Peyer's patch (tissue), 4 donors: ENCODE data around the gene PARP15. TPM values are rescaled to one million over a fixed set of nuclear protein-coding genes. Genes with fewer than 3 reads are reported as not detected.

ENCODE experiments used
- DNase-seq, 3 donors: peaks; one replicate each; pipeline ENCODE4 v3.0.0-alpha.2; 2017 to 2019
- H3K27ac ChIP-seq, 4 donors: fragments of 200-600 bp; sonication (generic); one replicate each; pipeline ENCODE4 v1.5.1; 2016 to 2019
- H3K27me3 ChIP-seq, 2 donors: fragments of 200-600 bp; sonication (generic); one replicate each; pipeline ENCODE4 v1.5.1; 2019
- H3K36me3 ChIP-seq, 3 donors: fragments of 200-600 bp; sonication (generic); one replicate each; pipeline ENCODE4 v1.5.1; 2016 to 2019
- H3K4me1 ChIP-seq, 4 donors: fragments of 200-600 bp; sonication (generic); one replicate each; pipeline ENCODE4 v1.5.1; 2016 to 2019
- H3K4me3 ChIP-seq, 4 donors: fragments of 200-600 bp; sonication (generic); 1 replicate in 3 of 4; 2 replicates in 1 of 4; pipeline ENCODE4 v1.5.1; 2016 to 2019; ENCODE audit warnings: mild to moderate bottlenecking in 1 of 4
- H3K9me3 ChIP-seq, 4 donors: fragments of 200-600 bp; sonication (generic); one replicate each; pipeline ENCODE4 v1.5.1; 2016 to 2019; ENCODE audit warnings: mild to moderate bottlenecking in 1 of 4
- POLR2A ChIP-seq, 2 donors: fragments of 450-650 bp; IDR thresholded peaks; one replicate each; pipeline ENCODE4 v1.5.1; 2017; ENCODE audit warnings: antibody characterized with exemption in 2 of 2, mild to moderate bottlenecking in 2 of 2, moderate library complexity in 2 of 2
- total RNA-seq, 4 donors: library from RNA; depleted of rRNA; stranded (reverse); fragments of >200 nt; gene quantifications; one replicate each; pipeline ENCODE4 v1.1.0, GENCODE V29; 2016
- TF ChIP-seq, protein P1 (sequence below), 6 experiments: fragments of 450-650 bp in 4 of 6; fragments of 200-600 bp in 2 of 6; sonication (generic) in 1 of 6; IDR thresholded peaks; one replicate each; pipeline ENCODE4 v1.5.1; 2017 to 2019; ENCODE audit warnings: antibody characterized with exemption in 6 of 6, mild to moderate bottlenecking in 3 of 6, moderate library complexity in 1 of 6

The PARP15 gene
- total RNA-seq, 4 donors from 2014 or later: 3.1 to 109 (median 6.5) TPM

DNA sequence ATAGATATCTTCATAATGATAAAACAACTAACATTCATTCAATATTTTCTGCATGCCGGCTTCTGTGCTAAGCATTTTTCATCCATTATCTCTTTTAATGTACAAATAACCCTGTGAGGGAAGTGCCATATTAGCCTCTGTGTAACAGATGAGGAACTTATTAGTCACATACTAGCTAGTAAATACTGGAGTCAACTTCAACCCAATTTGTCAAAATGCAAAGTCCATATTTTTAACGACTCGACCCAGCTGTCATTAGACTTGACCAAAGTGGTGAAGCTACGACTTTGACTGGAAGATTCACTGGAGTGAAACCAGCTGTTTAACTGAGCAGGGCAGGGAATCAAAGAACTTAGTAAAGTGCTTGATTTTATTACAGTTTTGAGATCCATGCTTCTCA, 41.6 kb downstream of the PARP15 start:
- H3K9me3 ChIP-seq: no peaks in the 10 kb centered on the region
- TF ChIP-seq POLR2A (IDR thresholded peaks at IDR 0.05): no peak
- TF ChIP-seq, protein P1, sequence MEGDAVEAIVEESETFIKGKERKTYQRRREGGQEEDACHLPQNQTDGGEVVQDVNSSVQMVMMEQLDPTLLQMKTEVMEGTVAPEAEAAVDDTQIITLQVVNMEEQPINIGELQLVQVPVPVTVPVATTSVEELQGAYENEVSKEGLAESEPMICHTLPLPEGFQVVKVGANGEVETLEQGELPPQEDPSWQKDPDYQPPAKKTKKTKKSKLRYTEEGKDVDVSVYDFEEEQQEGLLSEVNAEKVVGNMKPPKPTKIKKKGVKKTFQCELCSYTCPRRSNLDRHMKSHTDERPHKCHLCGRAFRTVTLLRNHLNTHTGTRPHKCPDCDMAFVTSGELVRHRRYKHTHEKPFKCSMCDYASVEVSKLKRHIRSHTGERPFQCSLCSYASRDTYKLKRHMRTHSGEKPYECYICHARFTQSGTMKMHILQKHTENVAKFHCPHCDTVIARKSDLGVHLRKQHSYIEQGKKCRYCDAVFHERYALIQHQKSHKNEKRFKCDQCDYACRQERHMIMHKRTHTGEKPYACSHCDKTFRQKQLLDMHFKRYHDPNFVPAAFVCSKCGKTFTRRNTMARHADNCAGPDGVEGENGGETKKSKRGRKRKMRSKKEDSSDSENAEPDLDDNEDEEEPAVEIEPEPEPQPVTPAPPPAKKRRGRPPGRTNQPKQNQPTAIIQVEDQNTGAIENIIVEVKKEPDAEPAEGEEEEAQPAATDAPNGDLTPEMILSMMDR (IDR thresholded peaks at IDR 0.05): no peak
- H3K27me3 ChIP-seq: no peaks in the 10 kb centered on the region
- no peak overlapping the region for H3K4me3 ChIP-seq
- H3K27ac ChIP-seq: no peak overlapping the region
- no peaks in the 10 kb centered on the region for H3K36me3 ChIP-seq
- no peaks in the 10 kb centered on the region for H3K4me1 ChIP-seq
- DNase-seq: no peak

DNA sequence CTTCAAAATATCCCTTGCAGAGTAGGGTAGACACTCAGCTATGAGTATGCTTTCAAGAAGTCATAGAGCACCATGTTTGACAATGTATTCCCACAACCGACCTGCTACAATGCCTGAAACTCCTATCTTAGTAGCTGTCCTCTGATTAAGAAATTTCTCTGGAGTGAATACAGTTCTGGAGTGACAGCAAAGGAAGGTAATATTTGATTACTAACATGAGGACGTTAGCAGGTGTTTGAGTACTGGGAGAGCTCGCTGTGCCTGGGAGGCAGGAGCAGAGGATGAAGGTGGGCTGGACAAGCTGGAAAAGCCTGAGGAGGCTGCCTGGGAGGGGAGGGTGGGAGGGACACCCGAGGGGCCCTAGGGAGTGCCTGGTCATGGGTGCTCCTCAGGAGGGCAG, 42.9 kb downstream of the PARP15 start:
- H3K27ac ChIP-seq: peak overlapping the region in 1 of 4 donors; percentile 8
- no peaks in the 10 kb centered on the region for H3K36me3 ChIP-seq
- H3K4me3 ChIP-seq: no peak overlapping the region
- DNase-seq: no peak
- TF ChIP-seq, protein P1 (IDR thresholded peaks at IDR 0.05): no peak
- no peak for TF ChIP-seq POLR2A (IDR thresholded peaks at IDR 0.05)
- H3K27me3 ChIP-seq: no peaks in the 10 kb centered on the region
- no peaks in the 10 kb centered on the region for H3K9me3 ChIP-seq
- H3K4me1 ChIP-seq: no peaks in the 10 kb centered on the region

DNA sequence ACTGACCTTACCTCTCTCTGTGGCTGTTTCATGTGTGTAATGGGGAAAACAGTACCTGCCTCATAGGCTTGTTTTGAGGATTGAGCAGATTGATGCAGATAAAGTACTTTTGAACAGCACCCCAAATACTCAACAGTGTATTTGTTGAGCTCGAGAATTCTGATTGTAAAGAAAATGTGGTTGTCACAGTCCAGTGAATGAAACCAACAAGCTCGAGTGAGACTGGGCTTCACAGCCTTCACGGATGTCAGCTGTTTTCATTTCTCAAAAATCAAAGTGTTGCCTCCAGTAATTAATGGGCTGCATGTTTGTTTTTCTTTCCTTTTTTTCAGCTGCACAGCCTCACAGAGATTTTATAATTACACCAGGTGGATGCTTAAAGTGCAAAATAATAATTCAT, 43.7 kb downstream of the PARP15 start:
- Histone ChIP-seq H3K9me3 (no peaks in the 10 kb centered on the region), H3K4me1 (no peaks in the 10 kb centered on the region), H3K27ac (peak overlapping the region in 1 of 4 donors; percentile 8), H3K4me3 (no peak overlapping the region), H3K27me3 (no peaks in the 10 kb centered on the region), H3K36me3 (no peaks in the 10 kb centered on the region)
- TF ChIP-seq, protein P1 (IDR thresholded peaks at IDR 0.05): no peak
- TF ChIP-seq POLR2A (IDR thresholded peaks at IDR 0.05): no peak
- peak in 1 of 3 donors; percentile 27 for DNase-seq

DNA sequence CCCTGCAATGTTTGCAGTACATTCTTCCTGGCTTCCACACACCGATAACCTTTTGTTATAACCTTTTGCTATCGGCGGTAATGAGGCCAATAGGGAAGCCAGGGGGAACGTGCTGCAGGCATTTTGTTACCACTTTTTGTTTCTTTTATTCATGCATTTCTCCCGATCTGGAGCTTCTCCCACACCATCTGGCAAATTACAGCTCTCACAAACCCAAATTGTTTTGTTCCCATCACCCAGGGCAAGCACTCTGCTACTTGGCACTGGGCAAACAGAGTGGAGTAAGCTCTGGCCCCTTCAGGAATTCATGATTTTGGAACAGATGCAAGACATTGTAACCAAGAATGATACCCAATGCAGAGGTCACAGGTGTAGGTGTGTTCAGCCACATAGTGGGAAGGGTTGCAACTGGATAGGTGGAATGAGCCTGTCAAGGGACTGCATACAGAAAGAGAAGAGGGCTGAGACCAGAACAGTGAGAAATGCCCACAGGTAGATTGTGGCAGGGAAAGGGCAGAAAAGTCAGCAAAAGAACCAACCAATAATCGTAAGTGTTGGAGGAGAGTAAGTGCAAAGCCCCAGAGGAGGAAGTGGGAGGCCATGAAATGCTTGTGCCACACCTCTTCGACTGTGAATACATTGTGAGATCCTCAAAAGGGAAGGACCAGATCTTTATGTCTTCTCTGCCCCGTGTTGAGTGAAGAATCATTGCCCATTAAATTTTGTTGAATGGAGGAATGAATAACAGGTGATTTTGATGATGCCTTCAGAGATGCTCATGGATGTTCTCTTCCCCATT, 45.8 kb downstream of the PARP15 start:
- Histone ChIP-seq H3K27ac (no peak overlapping the region), H3K9me3 (no peaks in the 10 kb centered on the region), H3K4me1 (no peaks in the 10 kb centered on the region), H3K4me3 (no peak overlapping the region), H3K27me3 (no peaks in the 10 kb centered on the region), H3K36me3 (no peaks in the 10 kb centered on the region)
- TF ChIP-seq, protein P1 (IDR thresholded peaks at IDR 0.05): no peak
- no peak for TF ChIP-seq POLR2A (IDR thresholded peaks at IDR 0.05)
- DNase-seq: no peak

DNA sequence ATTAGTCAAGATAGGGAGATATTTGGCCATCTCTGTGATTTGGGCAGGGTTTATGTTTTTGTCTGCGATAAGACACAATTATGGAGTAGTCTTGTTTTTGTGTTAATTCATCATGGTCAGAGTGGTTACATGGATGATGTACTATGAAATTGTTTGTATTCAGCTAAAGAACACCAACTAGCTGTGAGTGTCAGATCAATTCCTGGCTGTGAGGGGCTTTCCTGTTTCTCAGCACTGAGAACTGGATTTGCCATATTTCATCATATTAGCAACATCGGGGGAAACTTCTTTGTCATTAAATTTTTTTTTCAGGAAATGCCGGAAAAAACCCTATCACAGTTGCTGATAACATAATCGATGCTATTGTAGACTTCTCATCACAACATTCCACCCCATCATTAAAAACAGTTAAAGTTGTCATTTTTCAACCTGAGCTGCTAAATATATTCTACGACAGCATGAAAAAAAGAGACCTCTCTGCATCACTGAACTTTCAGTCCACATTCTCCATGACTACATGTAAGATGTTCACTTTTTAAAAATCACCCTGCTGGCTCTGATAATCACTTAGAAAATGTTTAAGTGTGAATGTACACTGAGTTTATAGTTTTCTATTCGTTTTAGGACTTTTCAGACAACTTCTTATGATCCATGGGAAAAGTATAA, 49.2 kb downstream of the PARP15 start:
- Histone ChIP-seq H3K27me3 (no peaks in the 10 kb centered on the region), H3K9me3 (no peaks in the 10 kb centered on the region), H3K36me3 (no peaks in the 10 kb centered on the region), H3K4me1 (no peaks in the 10 kb centered on the region), H3K4me3 (no peak overlapping the region), H3K27ac (no peak overlapping the region)
- TF ChIP-seq POLR2A (IDR thresholded peaks at IDR 0.05): no peak
- TF ChIP-seq, protein P1 (IDR thresholded peaks at IDR 0.05): no peak
- DNase-seq: no peak
